Neural progenitor cell (in vitro differentiated cells): Measurements from ENCODE around the gene ANKS4B. TPM values are rescaled to one million over a fixed set of nuclear protein-coding genes. Genes with fewer than 3 reads are reported as not detected.

Source experiments
- DNase-seq: peaks from one replicate; pipeline ENCODE4 v3.0.0-alpha.2; 2016; ENCODE audit warnings: low spot score
- H2AFZ ChIP-seq: fragments of 200-600 bp; sonication (generic); replicated peaks from 2 replicates; pipeline ENCODE4 v1.6.1; 2016; ENCODE audit warnings: antibody characterized with exemption
- H3F3A ChIP-seq: fragments of 200-600 bp; sonication (generic); 2 replicates; pipeline ENCODE4 v1.6.1; 2016; ENCODE audit warnings: antibody characterized with exemption, low read depth
- H3K27ac ChIP-seq: fragments of 200-600 bp; sonication (generic); 2 replicates; pipeline ENCODE4 v1.5.1; 2016; ENCODE audit warnings: mild to moderate bottlenecking
- H3K27me3 ChIP-seq: fragments of 200-600 bp; sonication (generic); 2 replicates; pipeline ENCODE4 v1.6.1; 2016; ENCODE audit warnings: mild to moderate bottlenecking, moderate library complexity
- H3K36me3 ChIP-seq: fragments of 200-600 bp; sonication (generic); 2 replicates; pipeline ENCODE4 v1.5.1; 2016
- H3K4me1 ChIP-seq: fragments of 200-600 bp; sonication (generic); 2 replicates; pipeline ENCODE4 v1.6.1; 2016; ENCODE audit warnings: mixed run types
- H3K4me2 ChIP-seq: fragments of 200-600 bp; sonication (generic); 2 replicates; pipeline ENCODE4 v1.6.1; 2016
- H3K4me3 ChIP-seq: fragments of 200-600 bp; sonication (generic); 2 replicates; pipeline ENCODE4 v1.5.1; 2016
- H3K79me2 ChIP-seq: fragments of 200-600 bp; sonication (generic); 2 replicates; pipeline ENCODE4 v1.6.1; 2016; ENCODE audit warnings: low read depth
- H3K9ac ChIP-seq: fragments of 200-600 bp; sonication (generic); 2 replicates; pipeline ENCODE4 v1.6.1; 2016
- H3K9me3 ChIP-seq: fragments of 200-600 bp; sonication (generic); 2 replicates; pipeline ENCODE4 v1.5.1; 2016; ENCODE audit warnings: low read depth
- H4K20me1 ChIP-seq: fragments of 200-600 bp; sonication (generic); 2 replicates; pipeline ENCODE4 v1.6.1; 2016; ENCODE audit warnings: low read depth
- H3K27ac Mint-ChIP-seq: 3 replicates; pipeline ENCODE4 v1.8.0; 2021; ENCODE audit warnings: mixed read lengths
- H3K27me3 Mint-ChIP-seq: 2 replicates; pipeline ENCODE4 v1.8.0; 2022; ENCODE audit warnings: low read depth, mild to moderate bottlenecking, inconsistent platforms, moderate library complexity, mixed read lengths; ENCODE audit not compliant: insufficient read depth
- H3K36me3 Mint-ChIP-seq: 3 replicates; pipeline ENCODE4 v1.8.0; 2021; ENCODE audit warnings: mixed read lengths
- H3K4me1 Mint-ChIP-seq: 3 replicates; pipeline ENCODE4 v1.8.0; 2021; ENCODE audit warnings: mixed read lengths
- H3K4me3 Mint-ChIP-seq: 3 replicates; pipeline ENCODE4 v1.8.0; 2021; ENCODE audit warnings: mild to moderate bottlenecking, moderate library complexity, mixed read lengths
- H3K9me3 Mint-ChIP-seq: 3 replicates; pipeline ENCODE4 v1.8.0; 2020; ENCODE audit warnings: mixed read lengths
- CTCF ChIP-seq: fragments of 200-600 bp; sonication (generic); IDR thresholded peaks from 2 replicates; pipeline ENCODE4 v1.5.1; 2017; ENCODE audit warnings: antibody characterized with exemption, mild to moderate bottlenecking
- EZH2 ChIP-seq: fragments of 200-600 bp; sonication (generic); IDR thresholded peaks from 2 replicates; pipeline ENCODE4 v1.6.1; 2017; ENCODE audit warnings: antibody characterized with exemption, mild to moderate bottlenecking, moderate library complexity
- EZH2phosphoT487 ChIP-seq: fragments of 200-600 bp; sonication (generic); IDR thresholded peaks from 2 replicates; pipeline ENCODE4 v1.6.1; 2017; ENCODE audit warnings: antibody characterized with exemption
- total RNA-seq: library from RNA; depleted of rRNA; stranded (reverse); fragments of >200 nt; gene quantifications from 2 replicates; pipeline ENCODE4 v1.2.3, GENCODE V29; 2015; ENCODE audit warnings: low replicate concordance

The ANKS4B gene
- total RNA-seq, 1 donor from 2014 or later = not detected

- DNase-seq = no peak
- no peaks in the 10 kb centered on the region for H3K36me3 Mint-ChIP-seq
- H3K4me1 Mint-ChIP-seq = peaks cover 17% of the 10 kb centered on the region
- H4K20me1 ChIP-seq = no peaks in the 10 kb centered on the region
- peak overlapping the region; percentile 3 for H2AFZ ChIP-seq
- no peaks in the 10 kb centered on the region for H3K27me3 ChIP-seq
- peaks cover 2% of the 10 kb centered on the region for H3K27me3 Mint-ChIP-seq
- H3F3A ChIP-seq = peaks cover 8% of the 10 kb centered on the region
- H3K4me2 ChIP-seq = no peak overlapping the region
- peaks cover 18% of the 10 kb centered on the region for H3K4me1 ChIP-seq
- TF ChIP-seq CTCF (no peak), EZH2phosphoT487 (no peak), EZH2 (no peak)
- no peak overlapping the region for H3K4me3 Mint-ChIP-seq
- H3K27ac Mint-ChIP-seq = no peak overlapping the region
- no peaks in the 10 kb centered on the region for H3K9me3 ChIP-seq
- H3K79me2 ChIP-seq = no peaks in the 10 kb centered on the region
- H3K9ac ChIP-seq = no peak overlapping the region
- no peak overlapping the region for H3K4me3 ChIP-seq
- H3K27ac ChIP-seq = no peak overlapping the region
- H3K36me3 ChIP-seq = no peaks in the 10 kb centered on the region
- no peaks in the 10 kb centered on the region for H3K9me3 Mint-ChIP-seq
Measured at GRCh38 chr16:21226749-21227148, 6.8 kb upstream of the ANKS4B start.

- Histone ChIP-seq H3K36me3 (no peaks in the 10 kb centered on the region), H3K9me3 (no peaks in the 10 kb centered on the region), H3F3A (peaks cover 2% of the 10 kb centered on the region), H3K9ac (no peak overlapping the region), H3K4me1 (peaks cover 15% of the 10 kb centered on the region), H2AFZ (no peak overlapping the region), H3K27me3 (no peaks in the 10 kb centered on the region), H3K27ac (no peak overlapping the region), H3K4me3 (no peak overlapping the region), H4K20me1 (no peaks in the 10 kb centered on the region), H3K4me2 (peak overlapping the region; percentile 56), H3K79me2 (no peaks in the 10 kb centered on the region)
- Mint-ChIP-seq H3K4me3 (no peak overlapping the region), H3K27ac (no peak overlapping the region), H3K27me3 (peaks cover 2% of the 10 kb centered on the region), H3K36me3 (no peaks in the 10 kb centered on the region), H3K4me1 (peaks cover 8% of the 10 kb centered on the region), H3K9me3 (no peaks in the 10 kb centered on the region)
- DNase-seq = peak; percentile 16
- no peak for TF ChIP-seq CTCF
- TF ChIP-seq EZH2 = no peak
- no peak for TF ChIP-seq EZH2phosphoT487
Measured at GRCh38 chr16:21227866-21228265, 5.6 kb upstream of the ANKS4B start.

GRCh38 chr16:21228361-21228872 is 5.1 kb upstream of the ANKS4B start:
- H3K27ac ChIP-seq = no peak overlapping the region
- Mint-ChIP-seq H3K27ac (no peak overlapping the region), H3K27me3 (peaks cover 2% of the 10 kb centered on the region), H3K9me3 (no peaks in the 10 kb centered on the region), H3K4me3 (no peak overlapping the region), H3K36me3 (no peaks in the 10 kb centered on the region), H3K4me1 (peaks cover 6% of the 10 kb centered on the region)
- no peak for DNase-seq
- H3K79me2 ChIP-seq = no peaks in the 10 kb centered on the region
- no peaks in the 10 kb centered on the region for H3K9me3 ChIP-seq
- H2AFZ ChIP-seq = no peak overlapping the region
- H3K36me3 ChIP-seq = no peaks in the 10 kb centered on the region
- no peak for TF ChIP-seq CTCF
- TF ChIP-seq EZH2phosphoT487 = no peak
- no peak for TF ChIP-seq EZH2
- no peak overlapping the region for H3K4me3 ChIP-seq
- H3K4me2 ChIP-seq = peak overlapping the region; percentile 56
- peaks cover 11% of the 10 kb centered on the region for H3K4me1 ChIP-seq
- no peaks in the 10 kb centered on the region for H4K20me1 ChIP-seq
- H3K9ac ChIP-seq = no peak overlapping the region
- no peaks in the 10 kb centered on the region for H3F3A ChIP-seq
- H3K27me3 ChIP-seq = no peaks in the 10 kb centered on the region
